Measurements from ENCODE around the gene ALOX15. TPM values are rescaled to one million over a fixed set of nuclear protein-coding genes. Genes with fewer than 3 reads are reported as not detected.

ALOX15 gene
- total and polyA plus RNA-seq, 9 of the 15 experiments (the other 6 are each of a cell fraction or from before 2014, with no cell fraction given) = not detected

DNA sequence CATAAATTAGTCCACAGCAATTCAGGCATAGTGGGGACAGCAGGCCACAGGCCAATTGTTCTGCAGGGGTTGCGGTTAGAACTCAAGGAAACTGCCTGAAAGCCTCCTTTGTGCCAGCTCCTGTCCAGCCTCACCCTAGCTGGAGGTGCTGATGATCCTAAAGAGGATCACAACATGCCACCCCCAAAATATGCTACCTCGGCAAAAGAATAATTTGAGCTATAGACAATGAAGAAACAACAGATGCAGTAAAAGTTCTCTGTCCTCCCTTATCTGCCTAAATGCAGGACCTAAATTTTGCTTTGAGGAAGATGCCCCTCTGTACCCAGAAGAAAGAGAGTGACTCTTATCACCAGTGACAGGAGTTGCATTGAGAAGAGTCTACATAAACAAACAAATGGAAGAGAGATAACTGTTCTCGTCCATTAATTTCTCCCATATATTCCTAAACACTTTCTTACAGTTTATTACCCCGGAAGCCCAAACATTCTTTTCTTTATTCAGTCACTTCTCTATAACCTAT lies 14.7 kb downstream of the ALOX15 start (continued):
- TF ChIP-seq SIX5 (IDR thresholded peaks at IDR 0.05; ENCODE audit: borderline replicate concordance in 1 of 2, insufficient read depth in 1 of 2, low read depth in 1 of 2, low read length in 2 of 2) = no peak
- peak; percentile 65; the same call in 1 of the 2 replicates for TF ChIP-seq GATA2 (CRISPR knock-in tag; IDR thresholded peaks at IDR 0.05)
- TF ChIP-seq, protein P1, sequence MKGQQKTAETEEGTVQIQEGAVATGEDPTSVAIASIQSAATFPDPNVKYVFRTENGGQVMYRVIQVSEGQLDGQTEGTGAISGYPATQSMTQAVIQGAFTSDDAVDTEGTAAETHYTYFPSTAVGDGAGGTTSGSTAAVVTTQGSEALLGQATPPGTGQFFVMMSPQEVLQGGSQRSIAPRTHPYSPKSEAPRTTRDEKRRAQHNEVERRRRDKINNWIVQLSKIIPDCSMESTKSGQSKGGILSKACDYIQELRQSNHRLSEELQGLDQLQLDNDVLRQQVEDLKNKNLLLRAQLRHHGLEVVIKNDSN (CRISPR knock-in tag; IDR thresholded peaks at IDR 0.05) = no peak
- TF ChIP-seq EP300 (IDR thresholded peaks at IDR 0.05; ENCODE audit: low read length) = peak; percentile 46; the same call in 1 of the 2 replicates
- TF ChIP-seq TEAD4 (IDR thresholded peaks at IDR 0.05; ENCODE audit: low read length) = peak; percentile 78
- TF ChIP-seq TEAD4 (CRISPR knock-in tag; IDR thresholded peaks at IDR 0.05; ENCODE audit: borderline replicate concordance) = no peak
- TF ChIP-seq SRSF9 (IDR thresholded peaks at IDR 0.05; ENCODE audit: borderline replicate concordance, low read depth, low read length) = no peak
- no peak for TF ChIP-seq CHD1 (IDR thresholded peaks at IDR 0.05; ENCODE audit: low read length)
- TF ChIP-seq SOX6 (IDR thresholded peaks at IDR 0.05) = peak; percentile 91
- peak; percentile 73 for TF ChIP-seq SMARCA4 (IDR thresholded peaks at IDR 0.05)
- peak; percentile 62 for TF ChIP-seq ZNF316 (IDR thresholded peaks at IDR 0.05)
- peak; percentile 52; the same call in 1 of the 2 replicates for TF ChIP-seq DPF2 (IDR thresholded peaks at IDR 0.05)
- TF ChIP-seq PML (IDR thresholded peaks at IDR 0.05; ENCODE audit: low read length) = 0 out of 2 replicates have a peak, but pooled peaks have one; percentile 26
- TF ChIP-seq RCOR1 (IDR thresholded peaks at IDR 0.05; ENCODE audit: borderline replicate concordance in 1 of 2, low read depth in 2 of 2, low read length in 2 of 2) = peak in 1 of 2 experiments; percentile 27; a peak in 1 of 4 replicates

Data from K562 (cell line).